Measurements from ENCODE around the gene CCDC92B.

Gene CCDC92B

GRCh38 chr17:2692781-2693135 lies 56.7 kb downstream of the CCDC92B start:
- peaks cover 20% of the 10 kb centered on the region for H3K36me3 Mint-ChIP-seq (ENCODE audit: insufficient read depth)
- H3K27me3 Mint-ChIP-seq, result no peaks in the 10 kb centered on the region
- H3K4me1 Mint-ChIP-seq, result peaks cover 18% of the 10 kb centered on the region
- no peak overlapping the region for H3K27ac Mint-ChIP-seq (ENCODE audit: low read depth)
- ATAC-seq (replicated peaks; ENCODE audit: extremely low read depth, poor library complexity, severe bottlenecking) (no peak), DNase-seq (ENCODE audit: low spot score in 2 of 2) (no peak)
- no peaks in the 10 kb centered on the region for H3K9me3 Mint-ChIP-seq
- H3K4me3 Mint-ChIP-seq, result peak overlapping the region; percentile 75

- DNase-seq (ENCODE audit: low spot score in 2 of 2), result no peak
- H3K27me3 Mint-ChIP-seq, result no peaks in the 10 kb centered on the region
- no peak overlapping the region for H3K4me3 Mint-ChIP-seq
- H3K36me3 Mint-ChIP-seq (ENCODE audit: insufficient read depth), result peaks cover 18% of the 10 kb centered on the region
- no peak for ATAC-seq (replicated peaks; ENCODE audit: extremely low read depth, poor library complexity, severe bottlenecking)
- no peak overlapping the region for H3K27ac Mint-ChIP-seq (ENCODE audit: low read depth)
- H3K4me1 Mint-ChIP-seq, result peaks cover 23% of the 10 kb centered on the region
- H3K9me3 Mint-ChIP-seq, result no peaks in the 10 kb centered on the region
These were observed 57.3 kb downstream of the CCDC92B start for GRCh38 chr17:2691965-2692780.

DNA sequence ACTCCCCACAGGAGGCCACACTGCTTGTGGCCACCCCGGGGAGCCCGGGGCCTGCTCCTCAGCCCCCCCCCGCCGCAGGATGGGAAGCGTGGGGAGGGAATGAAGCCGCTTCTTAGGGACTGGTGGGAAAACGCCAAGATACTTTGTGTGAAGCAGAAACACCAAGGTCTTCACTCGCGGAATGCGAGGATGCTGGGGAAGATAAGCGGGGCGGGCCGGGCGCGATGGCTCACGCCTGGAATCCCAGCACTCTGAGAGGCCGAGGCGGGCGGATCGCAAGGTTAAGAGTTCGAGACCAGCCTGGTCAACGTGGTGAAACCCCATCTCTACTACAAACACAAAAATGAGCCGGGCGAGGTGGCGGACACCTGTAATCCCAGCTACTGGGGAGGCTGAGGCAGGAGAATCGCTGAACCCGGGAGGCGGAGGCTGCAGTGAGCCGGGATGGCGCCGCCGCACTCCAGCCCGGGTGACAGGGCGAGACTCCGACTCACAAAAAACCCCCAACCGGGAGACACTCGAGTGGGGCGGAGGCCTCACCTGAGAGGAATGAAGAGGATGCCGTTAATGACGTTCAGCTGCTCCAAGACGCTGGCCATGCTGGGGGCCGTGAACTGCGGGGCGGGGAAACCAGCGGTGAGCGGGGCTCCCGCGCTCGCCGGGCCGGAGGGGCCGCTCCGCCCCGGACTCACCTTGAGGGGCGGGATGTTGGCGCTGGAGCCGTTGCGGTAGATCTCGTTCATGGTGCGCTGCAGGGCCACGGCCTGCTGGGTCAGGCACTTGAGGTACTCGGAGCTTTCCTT lies 58.2 kb downstream of the CCDC92B start:
- peaks cover 23% of the 10 kb centered on the region for H3K4me1 Mint-ChIP-seq
- no peak for ATAC-seq (replicated peaks; ENCODE audit: extremely low read depth, poor library complexity, severe bottlenecking)
- peak in 1 of 2 donors; percentile 12 for DNase-seq (ENCODE audit: low spot score in 2 of 2)
- H3K27me3 Mint-ChIP-seq, result no peaks in the 10 kb centered on the region
- peak overlapping the region; percentile 59 for H3K27ac Mint-ChIP-seq (ENCODE audit: low read depth)
- H3K36me3 Mint-ChIP-seq (ENCODE audit: insufficient read depth), result peaks cover 15% of the 10 kb centered on the region
- no peaks in the 10 kb centered on the region for H3K9me3 Mint-ChIP-seq
- no peak overlapping the region for H3K4me3 Mint-ChIP-seq

DNA sequence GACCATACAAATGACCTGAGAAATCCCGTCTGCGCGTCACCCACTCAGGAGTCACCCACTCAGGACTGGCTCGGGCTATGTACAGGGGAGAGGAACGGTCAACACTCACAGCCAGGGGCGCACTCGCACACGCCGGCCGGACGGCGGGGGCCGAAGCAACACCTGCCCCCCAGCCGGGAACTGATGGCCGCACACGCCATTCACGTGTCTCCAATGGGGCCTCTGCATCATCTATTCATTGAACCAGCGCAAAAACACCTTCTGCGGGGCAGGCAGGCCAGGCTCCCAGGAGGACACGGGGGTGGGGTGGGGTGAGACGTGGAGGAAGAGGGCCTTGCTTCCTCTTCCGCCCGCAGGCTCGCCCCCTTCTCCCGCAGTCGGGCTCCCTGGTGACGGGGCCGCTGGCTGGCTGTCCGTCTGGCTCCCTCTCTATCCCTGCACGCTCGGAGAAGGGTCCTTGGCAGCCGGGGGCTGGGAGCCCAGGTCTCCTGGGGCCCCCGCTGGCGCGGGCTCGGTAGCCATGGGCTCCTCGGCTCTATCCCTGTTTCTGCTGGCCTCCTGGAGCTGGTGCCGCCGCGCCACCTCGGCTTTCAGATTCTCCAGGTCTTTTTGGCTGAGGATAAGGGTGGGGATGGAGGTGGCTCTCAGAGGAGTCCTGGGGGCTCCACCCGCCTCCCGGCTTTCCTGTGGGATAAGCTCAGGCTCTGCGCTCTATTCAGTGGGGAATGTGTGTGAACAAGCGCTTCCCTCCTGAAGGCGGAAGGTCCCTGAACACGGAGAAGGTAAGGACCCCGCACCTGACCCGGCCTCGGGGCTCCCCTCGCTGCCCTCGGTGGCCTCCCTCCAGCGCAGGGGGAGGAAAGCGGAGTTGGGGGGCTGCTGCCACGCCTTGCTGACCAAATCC lies 59.0 kb downstream of the CCDC92B start:
- Mint-ChIP-seq H3K4me3 (no peak overlapping the region), H3K4me1 (peaks cover 23% of the 10 kb centered on the region), H3K27ac (ENCODE audit: low read depth) (peak overlapping the region; percentile 59), H3K9me3 (no peaks in the 10 kb centered on the region), H3K36me3 (ENCODE audit: insufficient read depth) (peaks cover 15% of the 10 kb centered on the region), H3K27me3 (no peaks in the 10 kb centered on the region)
- DNase-seq (ENCODE audit: low spot score in 2 of 2) (peak in 1 of 2 donors; percentile 12), ATAC-seq (replicated peaks; ENCODE audit: extremely low read depth, poor library complexity, severe bottlenecking) (no peak)

GRCh38 chr17:2689411-2690164 lies 59.9 kb downstream of the CCDC92B start:
- peaks cover 16% of the 10 kb centered on the region for H3K36me3 Mint-ChIP-seq (ENCODE audit: insufficient read depth)
- no peaks in the 10 kb centered on the region for H3K27me3 Mint-ChIP-seq
- peaks cover 23% of the 10 kb centered on the region for H3K4me1 Mint-ChIP-seq
- H3K27ac Mint-ChIP-seq (ENCODE audit: low read depth), result peak overlapping the region; percentile 91
- DNase-seq (ENCODE audit: low spot score in 2 of 2), result peak; percentile 27 to 72
- H3K9me3 Mint-ChIP-seq, result no peaks in the 10 kb centered on the region
- H3K4me3 Mint-ChIP-seq, result peak overlapping the region; percentile 79
- ATAC-seq (replicated peaks; ENCODE audit: extremely low read depth, poor library complexity, severe bottlenecking), result peak; percentile 83

DNA sequence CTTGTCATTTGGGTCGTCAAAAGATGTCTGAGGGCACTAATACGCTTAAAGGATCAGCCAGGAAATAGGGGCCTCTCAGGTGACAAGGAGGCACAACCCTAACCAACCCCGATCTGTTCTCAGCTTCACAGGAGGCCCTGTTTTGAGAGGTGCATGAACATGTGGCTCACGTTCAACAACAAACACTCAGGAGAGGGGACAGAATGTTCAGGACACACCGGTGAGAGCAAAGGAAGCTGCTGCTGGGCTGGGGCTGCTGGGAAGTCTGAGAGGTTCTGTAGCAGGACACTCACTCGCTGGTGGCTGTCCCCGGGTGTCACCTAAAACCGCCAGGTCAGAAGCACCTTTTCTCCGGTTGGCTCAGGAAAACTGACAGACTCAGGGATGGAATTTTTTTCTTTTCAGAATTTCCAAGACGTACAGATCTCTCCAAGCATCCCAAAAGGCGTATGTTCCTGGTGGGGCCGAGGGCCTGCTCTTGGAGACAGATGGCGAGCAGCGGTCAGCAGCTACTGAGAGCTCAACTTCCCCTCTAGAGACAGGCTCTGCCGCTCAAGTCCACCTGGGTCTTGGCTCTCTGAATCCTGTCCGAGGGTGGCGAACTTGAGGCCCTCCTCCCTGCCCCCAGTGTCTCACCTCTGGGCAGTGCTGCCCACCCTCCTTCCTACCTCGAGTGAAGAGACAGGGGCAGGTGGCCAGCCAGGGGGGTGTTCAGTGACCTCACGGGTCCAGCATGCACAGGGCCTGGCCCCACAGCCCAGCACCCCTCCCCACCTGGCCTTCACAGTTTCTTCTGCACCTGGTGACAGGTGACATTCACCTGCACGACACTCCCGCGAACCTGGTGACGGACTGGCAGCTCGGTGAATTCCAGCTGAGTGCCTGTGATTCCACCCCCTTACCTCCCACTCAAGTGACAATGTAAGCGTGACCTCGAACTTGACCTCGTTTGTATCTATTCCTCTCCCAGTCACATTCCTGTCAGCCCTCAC lies 60.8 kb downstream of the CCDC92B start:
- DNase-seq (ENCODE audit: low spot score in 2 of 2) (peak in 1 of 2 donors; percentile 13), ATAC-seq (replicated peaks; ENCODE audit: extremely low read depth, poor library complexity, severe bottlenecking) (peak; percentile 17)
- no peaks in the 10 kb centered on the region for H3K27me3 Mint-ChIP-seq
- peaks cover 19% of the 10 kb centered on the region for H3K4me1 Mint-ChIP-seq
- peak overlapping the region; percentile 91 for H3K27ac Mint-ChIP-seq (ENCODE audit: low read depth)
- H3K36me3 Mint-ChIP-seq (ENCODE audit: insufficient read depth), result peaks cover 24% of the 10 kb centered on the region
- H3K4me3 Mint-ChIP-seq, result peak overlapping the region; percentile 79
- no peaks in the 10 kb centered on the region for H3K9me3 Mint-ChIP-seq

GRCh38 chr17:2687074-2687418 lies 62.4 kb downstream of the CCDC92B start:
- ATAC-seq (replicated peaks; ENCODE audit: extremely low read depth, poor library complexity, severe bottlenecking), result no peak
- peaks cover 14% of the 10 kb centered on the region for H3K4me1 Mint-ChIP-seq
- no peaks in the 10 kb centered on the region for H3K27me3 Mint-ChIP-seq
- no peak for DNase-seq (ENCODE audit: low spot score in 2 of 2)
- H3K27ac Mint-ChIP-seq (ENCODE audit: low read depth), result peak overlapping the region; percentile 86
- no peaks in the 10 kb centered on the region for H3K9me3 Mint-ChIP-seq
- H3K4me3 Mint-ChIP-seq, result no peak overlapping the region
- H3K36me3 Mint-ChIP-seq (ENCODE audit: insufficient read depth), result peaks cover 33% of the 10 kb centered on the region

GRCh38 chr17:2685696-2686095 lies 63.8 kb downstream of the CCDC92B start:
- Mint-ChIP-seq H3K9me3 (no peaks in the 10 kb centered on the region), H3K27ac (ENCODE audit: low read depth) (no peak overlapping the region), H3K36me3 (ENCODE audit: insufficient read depth) (peaks cover 41% of the 10 kb centered on the region), H3K27me3 (no peaks in the 10 kb centered on the region), H3K4me3 (no peak overlapping the region), H3K4me1 (peaks cover 14% of the 10 kb centered on the region)
- DNase-seq (ENCODE audit: low spot score in 2 of 2) (peak in 1 of 2 donors; percentile 4), ATAC-seq (replicated peaks; ENCODE audit: extremely low read depth, poor library complexity, severe bottlenecking) (no peak)

- H3K27ac Mint-ChIP-seq (ENCODE audit: low read depth), result no peak overlapping the region
- DNase-seq (ENCODE audit: low spot score in 2 of 2) (no peak), ATAC-seq (replicated peaks; ENCODE audit: extremely low read depth, poor library complexity, severe bottlenecking) (no peak)
- H3K4me3 Mint-ChIP-seq, result no peak overlapping the region
- no peaks in the 10 kb centered on the region for H3K9me3 Mint-ChIP-seq
- peaks cover 14% of the 10 kb centered on the region for H3K4me1 Mint-ChIP-seq
- H3K36me3 Mint-ChIP-seq (ENCODE audit: insufficient read depth), result peaks cover 52% of the 10 kb centered on the region
- no peaks in the 10 kb centered on the region for H3K27me3 Mint-ChIP-seq
These were observed 64.9 kb downstream of the CCDC92B start for GRCh38 chr17:2684549-2684948.

- H3K4me1 Mint-ChIP-seq, result peaks cover 12% of the 10 kb centered on the region
- no peak for DNase-seq (ENCODE audit: low spot score in 2 of 2)
- no peak for ATAC-seq (replicated peaks; ENCODE audit: extremely low read depth, poor library complexity, severe bottlenecking)
- no peaks in the 10 kb centered on the region for H3K9me3 Mint-ChIP-seq
- H3K36me3 Mint-ChIP-seq (ENCODE audit: insufficient read depth), result peaks cover 52% of the 10 kb centered on the region
- H3K27me3 Mint-ChIP-seq, result no peaks in the 10 kb centered on the region
- no peak overlapping the region for H3K4me3 Mint-ChIP-seq
- no peak overlapping the region for H3K27ac Mint-ChIP-seq (ENCODE audit: low read depth)
These were observed 65.5 kb downstream of the CCDC92B start for GRCh38 chr17:2683912-2684311.

Data from central memory CD8-positive, alpha-beta T cell (primary cell).